ENCODE results near the gene ABLIM1.

DNA sequence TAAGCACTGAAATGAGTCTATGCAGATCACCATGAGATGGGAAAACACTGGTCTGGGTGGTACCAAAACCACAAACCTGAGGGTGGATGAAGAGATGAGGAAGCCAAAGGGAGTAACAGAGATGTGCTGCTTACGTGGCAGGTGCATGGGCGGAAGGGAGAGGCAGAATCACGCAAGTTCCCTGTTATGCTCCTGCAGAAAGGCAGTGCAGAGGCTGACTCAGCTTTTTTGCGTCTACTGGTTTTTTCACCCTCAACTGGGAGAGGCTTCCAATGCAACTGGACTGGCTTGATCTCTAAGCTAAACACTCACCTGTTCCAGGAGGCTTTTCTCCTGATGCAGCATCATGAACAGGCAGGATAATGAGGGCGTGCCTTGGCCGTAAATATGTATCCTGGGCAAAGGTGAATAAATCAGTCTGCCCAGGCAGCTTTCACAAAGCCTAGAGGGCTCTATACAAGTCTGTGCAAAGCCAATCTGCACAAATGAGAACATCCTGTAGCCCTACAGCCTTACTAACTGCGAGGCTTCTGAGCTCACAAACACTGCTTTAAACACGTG, 158.4 kb downstream of the ABLIM1 start:
- TF ChIP-seq, protein P1, sequence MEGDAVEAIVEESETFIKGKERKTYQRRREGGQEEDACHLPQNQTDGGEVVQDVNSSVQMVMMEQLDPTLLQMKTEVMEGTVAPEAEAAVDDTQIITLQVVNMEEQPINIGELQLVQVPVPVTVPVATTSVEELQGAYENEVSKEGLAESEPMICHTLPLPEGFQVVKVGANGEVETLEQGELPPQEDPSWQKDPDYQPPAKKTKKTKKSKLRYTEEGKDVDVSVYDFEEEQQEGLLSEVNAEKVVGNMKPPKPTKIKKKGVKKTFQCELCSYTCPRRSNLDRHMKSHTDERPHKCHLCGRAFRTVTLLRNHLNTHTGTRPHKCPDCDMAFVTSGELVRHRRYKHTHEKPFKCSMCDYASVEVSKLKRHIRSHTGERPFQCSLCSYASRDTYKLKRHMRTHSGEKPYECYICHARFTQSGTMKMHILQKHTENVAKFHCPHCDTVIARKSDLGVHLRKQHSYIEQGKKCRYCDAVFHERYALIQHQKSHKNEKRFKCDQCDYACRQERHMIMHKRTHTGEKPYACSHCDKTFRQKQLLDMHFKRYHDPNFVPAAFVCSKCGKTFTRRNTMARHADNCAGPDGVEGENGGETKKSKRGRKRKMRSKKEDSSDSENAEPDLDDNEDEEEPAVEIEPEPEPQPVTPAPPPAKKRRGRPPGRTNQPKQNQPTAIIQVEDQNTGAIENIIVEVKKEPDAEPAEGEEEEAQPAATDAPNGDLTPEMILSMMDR (IDR thresholded peaks at IDR 0.05): no peak
- TF ChIP-seq POLR2A (IDR thresholded peaks at IDR 0.05): no peak
